ENCODE data around the gene FAM111B. TPM values are rescaled to one million over a fixed set of nuclear protein-coding genes. Genes with fewer than 3 reads are reported as not detected.

Gene FAM111B
- total and polyA plus RNA-seq, 8 donors = 0.05 to 0.73 (median 0.19) TPM; not detected in 1

- DNase-seq (peak; percentile 91 to 97 (median 96)), FAIRE-seq (no peak), ATAC-seq (peak; percentile 90 to 94 (median 91))
- intact Hi-C loops (cut with DNase I) = loop anchor here in 2 of 3 donors (5.0 to 10.0 kb wide), 3 partner anchors 36 to 253 kb away; partner anchors contain the start of gene OR5A2 (in 1 of the 2)
- Histone ChIP-seq H3K4me3 (peak within 1 kb of the TSS; percentile 54 to 77 (median 68)), H3K36me3 (no peaks in the 10 kb centered on the region), H3K27me3 (no peaks in the 10 kb centered on the region), H3K4me1 (no peaks in the 10 kb centered on the region), H3K27ac (peak within 1 kb of the TSS; percentile 53 to 76 (median 63)), H3K9me3 (no peaks in the 10 kb centered on the region)
- WGBS, 2 donors = 0 to 1% methylated on average over 60 to 64 of the region's 64 CpGs
- TF ChIP-seq CTCF (IDR thresholded peaks at IDR 0.05) = peak; percentile 69 to 89 (median 86)
Measured at GRCh38 chr11:59171508-59172322, 64.7 kb downstream of the FAM111B start, which contains the start of gene DTX4. DTX4 (plus strand) TSS chr11:59172132; CDS start chr11:59172596, 464 bp downstream.

GRCh38 chr11:59172345-59173079, 65.5 kb downstream of the FAM111B start:
- ATAC-seq = peak; percentile 2 to 43 (median 12)
- no peaks in the 10 kb centered on the region for H3K4me1 ChIP-seq
- H3K27ac ChIP-seq = peak overlapping the region; percentile 53 to 76 (median 63)
- no peaks in the 10 kb centered on the region for H3K9me3 ChIP-seq
- H3K27me3 ChIP-seq = no peaks in the 10 kb centered on the region
- peak; percentile 31 to 81 (median 42) for DNase-seq
- no peak for TF ChIP-seq CTCF (IDR thresholded peaks at IDR 0.05)
- no peak for FAIRE-seq
- H3K36me3 ChIP-seq = no peaks in the 10 kb centered on the region
- H3K4me3 ChIP-seq = peak overlapping the region; percentile 54 to 77 (median 68)
- 0 to 1% methylated on average over 33 to 70 of the region's 70 CpGs for whole genome bisulfite sequencing, 2 donors
- intact Hi-C loops (cut with DNase I) = loop anchor here in 2 of 3 donors (5.0 to 10.0 kb wide), 3 partner anchors 35 to 252 kb away; partner anchors contain the start of gene OR5A2 (in 1 of the 2)

- no peak for TF ChIP-seq CTCF (IDR thresholded peaks at IDR 0.05)
- Histone ChIP-seq H3K9me3 (no peaks in the 10 kb centered on the region), H3K36me3 (no peaks in the 10 kb centered on the region), H3K4me3 (peak overlapping the region; percentile 54 to 77 (median 68)), H3K27ac (peak overlapping the region; percentile 53 to 76 (median 63)), H3K27me3 (no peaks in the 10 kb centered on the region), H3K4me1 (no peaks in the 10 kb centered on the region)
- peak in 4 of 6 donors; percentile 27 to 78 (median 50) for DNase-seq
- no peak for FAIRE-seq
- peak in 2 of 4 donors; percentile 4 for ATAC-seq
- intact Hi-C loops (cut with DNase I) = loop anchor here in 2 of 3 donors (5.0 to 10.0 kb wide), 3 partner anchors 34 to 251 kb away; partner anchors contain the start of gene OR5A2 (in 1 of the 2)
- 23 to 24% methylated on average over 37 of the region's 37 CpGs for whole genome bisulfite sequencing, 2 donors
Measured at GRCh38 chr11:59173080-59173963, 66.3 kb downstream of the FAM111B start.

GRCh38 chr11:59173964-59174663, 67.1 kb downstream of the FAM111B start:
- FAIRE-seq (no peak), DNase-seq (peak in 4 of 6 donors; percentile 56 to 71 (median 66)), ATAC-seq (peak; percentile 38 to 61 (median 56))
- Histone ChIP-seq H3K4me3 (peak overlapping the region in 3 of 4 donors; percentile 54 to 77 (median 75)), H3K27ac (peak overlapping the region; percentile 53 to 76 (median 63)), H3K9me3 (no peaks in the 10 kb centered on the region), H3K27me3 (no peaks in the 10 kb centered on the region), H3K36me3 (no peaks in the 10 kb centered on the region), H3K4me1 (no peaks in the 10 kb centered on the region)
- WGBS, 2 donors = 33 to 37% methylated on average over 7 of the region's 7 CpGs
- intact Hi-C loops (cut with DNase I) = loop anchor here in 2 of 3 donors (5.0 to 10.0 kb wide), 3 partner anchors 33 to 251 kb away; partner anchors contain the start of gene OR5A2 (in 1 of the 2)
- TF ChIP-seq CTCF (IDR thresholded peaks at IDR 0.05) = no peak

Measured in pancreas (tissue), 10 donors.